8988T (cell line): ENCODE measurements around the gene TRPV4.

Experiments
- DNase-seq: peaks from one replicate; pipeline ENCODE4 v3.0.0; 2011

Gene TRPV4

DNA sequence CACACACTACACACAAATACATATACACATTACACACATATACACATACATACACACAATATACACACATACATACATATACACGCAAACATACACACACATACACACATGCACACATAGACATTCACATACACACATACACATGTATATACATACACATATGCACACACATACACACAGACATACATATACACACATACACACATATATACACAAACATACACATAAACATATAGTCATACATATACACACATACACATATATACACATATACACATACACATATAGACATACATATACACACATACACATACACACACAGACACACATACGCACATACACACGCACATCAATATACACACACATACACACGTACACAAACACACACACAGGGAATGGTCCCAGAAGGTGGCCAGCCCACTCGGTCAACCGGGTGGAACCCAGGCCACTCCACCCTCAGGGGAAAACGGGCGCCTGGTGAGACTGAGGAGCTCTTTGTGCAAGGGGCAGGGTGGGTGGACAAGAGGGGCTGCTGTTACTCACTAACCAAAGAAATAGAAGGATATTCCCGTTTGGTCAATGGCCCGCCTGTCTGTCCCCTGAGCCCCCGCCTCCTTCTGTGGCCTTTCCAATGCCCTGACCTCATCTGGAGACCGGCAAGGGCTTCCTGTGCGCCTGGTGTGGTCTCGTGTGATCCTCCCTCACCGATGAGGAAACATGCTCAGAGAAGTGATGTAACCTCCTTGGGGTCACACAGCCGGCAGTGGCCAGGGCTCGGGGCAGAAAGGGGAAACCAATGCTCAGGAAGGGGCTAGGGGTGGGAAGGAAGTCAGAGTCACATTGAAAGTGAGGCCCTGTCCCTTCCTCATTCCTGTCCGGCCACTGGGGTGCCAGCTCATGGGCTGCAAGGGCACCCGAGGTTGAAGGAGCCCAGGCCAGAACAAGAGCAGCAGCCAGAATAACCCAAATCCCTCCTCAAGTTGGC is 5.3 kb downstream of the TRPV4 start:
- no peak for DNase-seq

DNA sequence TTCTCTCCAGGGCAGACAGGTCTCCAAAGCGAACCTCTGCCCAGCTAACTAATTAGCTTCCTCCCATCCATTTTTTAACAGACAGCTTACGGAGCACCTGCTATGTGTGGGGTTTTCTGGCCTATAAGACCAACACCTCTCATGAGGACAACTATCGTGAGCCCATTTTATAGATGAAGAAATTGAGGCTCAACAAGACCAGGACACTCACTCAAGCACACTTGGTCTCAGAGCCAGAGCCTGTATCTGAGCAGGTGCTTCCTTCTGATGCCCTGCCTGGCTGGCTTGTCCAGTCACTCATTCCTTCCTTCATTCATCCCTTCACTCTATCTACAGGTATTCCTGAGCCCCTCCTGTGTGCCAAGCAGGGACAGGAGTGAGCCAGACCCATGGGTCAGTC is 6.1 kb downstream of the TRPV4 start:
- DNase-seq = no peak

DNA sequence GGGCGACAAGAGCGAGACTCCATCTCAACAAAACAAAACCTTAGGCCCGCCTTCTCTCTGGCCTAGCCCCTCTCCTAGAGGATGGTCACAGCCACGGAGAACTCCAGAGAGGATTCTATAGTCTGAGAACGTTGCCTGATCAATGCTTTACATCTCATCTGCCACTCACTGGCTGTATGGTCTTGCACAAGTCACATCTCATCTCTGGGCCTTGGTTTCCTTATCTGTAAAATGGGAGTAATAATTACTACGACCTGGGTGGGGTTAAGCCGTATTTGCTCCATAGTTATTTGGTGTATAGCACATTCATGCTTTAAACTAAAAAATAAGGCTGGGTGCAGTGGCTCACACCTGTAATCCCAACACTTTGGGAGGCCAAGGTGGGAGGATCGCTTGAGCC is 8.5 kb downstream of the TRPV4 start:
- no peak for DNase-seq

DNA sequence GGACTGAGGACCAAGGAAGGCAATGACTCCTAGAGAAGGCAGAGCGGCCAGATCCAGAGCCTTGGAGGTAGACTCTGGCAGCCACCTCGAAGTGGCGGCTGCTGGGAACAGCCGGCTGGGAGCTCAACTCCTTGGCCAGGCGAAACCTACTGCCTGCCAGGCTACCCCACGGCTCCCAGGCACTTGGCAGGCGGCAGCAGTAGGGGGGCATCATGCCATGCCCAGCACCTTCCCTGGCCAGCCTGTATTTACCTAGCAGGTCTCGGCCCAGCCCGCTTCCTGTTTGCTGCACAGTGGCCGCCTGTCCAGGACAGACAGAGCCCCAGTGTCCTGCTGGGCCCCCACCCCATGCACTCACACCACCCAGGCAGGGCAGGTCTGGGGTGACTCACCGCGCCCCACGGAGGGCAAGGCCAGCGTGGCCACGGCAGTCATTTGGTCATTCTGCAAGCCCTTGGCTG is 10.2 kb downstream of the TRPV4 start:
- DNase-seq = no peak

DNA sequence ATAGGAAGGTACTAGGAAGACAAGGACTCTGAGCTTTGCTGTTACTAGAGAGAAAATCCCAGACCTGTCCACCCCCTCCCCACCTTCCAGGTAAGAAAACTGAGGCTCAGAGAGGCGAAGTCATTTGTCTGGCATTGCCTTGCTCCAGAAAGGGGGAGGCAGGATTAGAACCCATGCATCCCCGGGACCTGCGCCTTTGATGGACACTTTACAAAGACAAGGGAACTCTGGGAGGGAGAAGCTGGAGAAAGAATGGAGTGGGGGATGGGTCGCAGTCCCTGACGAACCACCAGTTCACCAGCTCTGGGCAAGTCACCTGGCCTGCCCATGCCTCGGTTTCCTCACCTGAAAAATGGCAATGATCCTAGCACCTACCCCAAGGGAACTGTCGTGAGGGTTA is 10.8 kb downstream of the TRPV4 start:
- DNase-seq = no peak

DNA sequence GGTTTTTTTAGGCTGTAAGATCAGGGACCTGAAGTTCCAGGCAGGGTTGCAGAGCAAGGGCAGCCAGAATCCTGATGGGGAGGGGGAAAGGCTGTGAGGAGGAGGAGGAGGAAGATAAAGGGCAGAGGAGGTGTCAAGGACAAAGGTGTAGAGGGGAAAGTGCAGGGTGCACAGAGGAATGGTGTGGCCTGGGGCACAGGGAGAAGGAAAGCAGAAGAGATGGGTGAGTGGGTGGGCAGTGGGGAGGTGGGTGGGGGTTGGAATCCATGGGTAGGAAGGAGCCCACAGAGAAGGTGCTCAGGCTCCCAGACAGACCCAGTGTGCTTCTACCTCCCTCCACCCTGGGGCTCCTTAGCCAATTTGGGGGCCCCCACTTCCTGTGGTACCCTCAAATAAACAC is 11.2 kb downstream of the TRPV4 start:
- no peak for DNase-seq

DNA sequence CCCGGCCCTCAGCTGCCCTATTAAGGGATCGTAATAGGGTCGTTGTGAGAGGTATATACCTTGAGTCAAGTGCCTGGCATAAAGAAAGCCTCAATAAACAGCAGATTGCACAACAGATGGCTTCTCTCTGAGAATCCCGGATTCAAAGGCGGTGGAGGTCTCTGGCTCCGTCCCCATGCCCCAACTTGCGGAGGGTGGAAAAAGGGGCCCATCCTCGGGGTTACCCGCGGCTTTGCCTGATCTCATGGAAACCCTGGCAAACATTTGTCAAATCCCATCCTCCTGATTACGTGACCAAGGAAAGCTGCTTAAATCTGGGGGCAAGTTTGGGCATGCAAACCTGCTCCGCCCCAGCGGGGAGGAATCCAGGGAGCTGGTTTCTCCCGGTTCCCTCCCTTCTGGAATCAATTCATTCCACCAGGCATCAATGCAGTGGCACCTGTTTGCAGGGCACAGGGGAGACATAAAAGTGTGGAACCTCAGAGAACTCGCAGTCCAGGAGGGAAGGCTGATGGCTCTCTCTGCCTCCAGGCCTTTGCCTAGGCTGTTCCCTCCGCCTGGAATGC is 12.3 kb downstream of the TRPV4 start:
- no peak for DNase-seq

DNA sequence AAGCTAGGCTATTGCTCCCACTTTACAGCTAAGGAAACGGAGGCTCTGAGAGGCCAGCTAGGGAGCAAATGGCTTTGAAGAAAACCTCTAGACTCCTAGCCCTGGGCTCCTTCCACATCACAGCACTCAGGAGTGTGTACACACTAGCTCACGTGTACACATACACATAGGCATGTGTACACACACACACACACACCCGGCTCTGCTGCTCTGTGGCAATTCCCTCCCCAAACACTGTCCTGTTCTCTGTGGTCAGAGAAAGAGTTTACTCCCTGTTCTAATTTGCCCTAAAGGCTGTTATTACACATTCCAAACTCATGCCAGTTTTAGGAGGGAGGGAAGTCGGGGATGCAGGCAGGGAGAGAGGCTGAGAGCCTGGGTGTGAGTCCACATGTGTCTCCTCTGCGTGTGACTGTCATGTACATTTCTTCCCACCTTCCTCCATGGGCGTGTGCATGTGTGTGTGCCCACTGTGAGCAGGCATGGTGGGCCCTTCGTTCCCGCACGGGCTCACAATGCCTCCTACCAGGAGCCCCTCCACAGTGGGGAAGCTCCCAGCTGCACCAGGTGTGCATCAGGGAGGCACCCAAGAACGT is 14.2 kb downstream of the TRPV4 start:
- no peak for DNase-seq

DNA sequence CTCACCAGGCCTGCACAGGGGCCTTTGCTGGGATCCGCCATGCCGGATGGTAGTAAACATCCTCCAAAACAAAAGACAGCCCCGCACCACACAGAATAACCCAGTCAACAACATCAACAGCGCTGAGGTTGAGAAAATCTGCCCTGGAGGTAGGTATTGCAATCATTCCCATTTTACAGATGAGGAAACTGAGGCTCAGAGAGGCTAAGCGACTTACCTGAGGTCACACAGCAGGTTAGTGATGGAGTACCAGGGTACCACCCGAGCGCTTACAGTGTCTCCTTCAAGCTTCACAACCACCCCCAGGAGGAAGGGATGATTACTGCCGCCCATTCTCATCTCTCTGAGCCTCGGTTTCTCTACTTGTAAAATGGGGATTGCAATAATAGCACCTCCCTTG is 14.9 kb downstream of the TRPV4 start:
- no peak for DNase-seq

DNA sequence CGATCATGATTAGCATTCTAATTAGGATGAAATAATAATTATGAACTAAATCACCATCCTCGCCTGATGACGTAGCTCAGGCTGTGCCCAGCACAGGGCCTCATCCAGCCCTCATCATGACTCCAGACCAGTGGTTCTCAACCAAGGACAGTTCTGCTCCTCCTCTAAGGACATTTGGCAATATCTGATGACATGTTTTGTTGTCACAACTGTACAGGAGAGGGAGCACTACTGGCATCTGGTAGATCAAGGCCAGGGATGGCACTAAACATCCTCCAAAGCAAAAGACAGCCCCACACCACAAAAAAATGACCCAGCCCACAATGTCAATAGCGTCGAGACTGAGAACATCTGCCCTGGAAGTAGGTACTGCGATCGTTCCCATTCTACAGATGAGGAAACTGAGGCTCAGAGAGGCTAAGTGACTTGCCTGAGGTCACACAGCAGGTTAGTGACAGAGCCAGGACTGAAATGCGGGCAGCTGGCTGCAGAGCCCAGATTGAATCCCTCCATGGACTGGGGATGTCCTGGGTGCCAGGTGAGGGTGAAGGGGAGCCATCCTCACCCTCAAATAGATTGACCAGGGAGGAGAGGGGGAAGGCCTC is 15.5 kb downstream of the TRPV4 start:
- DNase-seq = no peak

DNA sequence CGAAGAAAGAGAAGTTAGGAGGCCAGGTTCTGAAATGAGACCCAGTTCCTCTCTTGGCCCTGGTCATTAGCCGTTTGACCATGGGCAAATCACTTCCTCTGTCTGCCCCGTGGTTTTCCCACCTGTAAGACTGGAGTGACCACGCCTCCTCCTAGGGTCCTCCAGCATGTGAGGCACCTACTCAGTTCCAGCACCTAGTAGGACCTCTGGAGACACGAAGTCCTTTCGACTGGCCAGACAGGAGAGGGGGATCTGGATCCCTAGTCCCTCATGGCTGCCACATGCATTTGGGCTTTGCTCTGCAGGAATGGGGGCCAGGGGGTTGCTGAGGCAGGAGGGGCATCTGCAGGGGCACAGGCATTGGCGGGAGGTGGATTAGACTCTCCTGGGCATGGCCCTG is 16.3 kb downstream of the TRPV4 start:
- DNase-seq = no peak

DNA sequence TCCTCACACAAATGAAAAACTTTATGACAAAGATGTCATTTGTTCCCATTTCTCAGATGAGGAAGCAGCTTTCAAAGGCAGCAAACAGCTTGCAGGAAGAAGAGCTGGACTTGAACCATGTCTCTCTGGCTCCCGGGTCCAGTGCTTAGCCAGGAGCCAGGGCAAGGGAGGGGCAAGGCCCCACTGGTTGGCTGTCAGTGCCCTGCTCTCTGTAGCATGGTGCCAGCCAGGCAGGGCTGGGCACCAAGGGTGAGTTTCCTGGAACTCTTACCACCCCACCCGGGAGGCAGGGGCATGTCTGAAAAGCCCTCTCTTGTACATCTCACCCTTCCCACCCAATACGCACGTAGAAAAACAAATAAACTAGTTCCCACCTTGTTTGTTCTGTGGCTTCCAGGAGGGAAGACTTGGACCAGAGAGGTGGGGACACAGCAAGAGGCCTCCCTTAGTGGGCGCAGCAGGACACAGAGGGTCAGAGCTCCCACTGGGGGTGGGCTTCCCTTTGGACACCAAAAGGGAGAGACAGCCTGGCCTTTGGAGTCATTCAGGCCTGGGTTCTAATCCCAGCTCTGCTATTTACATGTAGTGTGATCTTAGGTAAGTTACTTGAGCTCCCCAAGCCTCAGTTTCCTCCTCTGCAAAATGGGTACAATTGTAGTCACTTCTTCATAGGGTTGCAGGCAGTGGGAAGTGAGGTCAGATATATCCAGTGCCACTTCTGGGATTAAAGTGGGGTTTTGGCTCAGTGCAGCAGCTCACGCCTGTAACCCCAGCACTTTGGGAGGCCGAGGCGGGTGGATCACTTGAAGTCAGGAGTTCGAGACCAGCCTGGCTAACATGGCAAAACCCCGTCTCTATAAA is 17.2 kb downstream of the TRPV4 start:
- no peak for DNase-seq

DNA sequence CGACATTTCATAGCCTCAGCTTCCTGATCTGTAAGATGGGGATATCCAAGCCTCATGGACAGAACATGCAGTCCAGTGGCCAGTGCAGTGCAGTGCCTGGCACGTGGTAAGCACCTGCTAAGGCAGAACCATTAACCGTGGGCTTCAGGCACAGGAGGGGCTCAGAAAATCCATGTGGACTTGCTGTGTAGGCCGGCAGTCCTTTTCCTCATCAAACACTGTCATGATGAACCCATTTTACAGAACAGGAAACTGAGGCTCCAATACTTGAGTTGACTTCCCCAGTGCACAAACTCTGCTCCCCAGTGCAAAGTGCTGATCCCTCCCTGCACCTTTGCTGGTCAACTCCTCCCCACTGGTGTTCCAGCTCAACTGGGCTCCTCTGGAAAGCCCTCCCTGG is 18.0 kb downstream of the TRPV4 start:
- DNase-seq = no peak

DNA sequence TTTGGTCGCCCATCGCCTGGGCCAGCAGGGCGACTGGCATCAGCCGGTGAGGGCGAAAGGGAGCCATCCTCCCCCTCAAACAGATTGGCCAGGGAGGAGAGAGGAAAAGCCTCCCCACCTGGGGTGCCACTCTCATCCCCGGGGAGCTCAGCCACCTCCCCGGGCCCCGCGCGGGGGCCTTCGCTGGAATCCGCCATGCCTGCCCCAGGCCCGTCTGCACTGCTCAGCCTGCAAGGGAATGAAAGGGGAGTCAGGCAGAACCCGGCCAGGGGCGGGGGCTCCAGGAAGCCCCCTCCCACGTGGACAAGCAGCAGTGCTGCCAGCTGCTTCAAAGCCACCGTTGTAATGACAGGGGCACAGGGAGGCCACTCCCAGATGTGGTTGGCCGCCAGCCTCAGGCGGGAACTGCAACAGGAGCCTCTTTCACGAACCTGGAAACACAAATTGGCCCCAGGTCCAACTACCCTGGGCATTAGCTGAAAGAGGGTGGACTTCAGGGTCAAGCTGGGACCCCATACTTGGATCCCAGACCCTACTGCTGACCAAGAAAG is 18.5 kb downstream of the TRPV4 start:
- no peak for DNase-seq

DNA sequence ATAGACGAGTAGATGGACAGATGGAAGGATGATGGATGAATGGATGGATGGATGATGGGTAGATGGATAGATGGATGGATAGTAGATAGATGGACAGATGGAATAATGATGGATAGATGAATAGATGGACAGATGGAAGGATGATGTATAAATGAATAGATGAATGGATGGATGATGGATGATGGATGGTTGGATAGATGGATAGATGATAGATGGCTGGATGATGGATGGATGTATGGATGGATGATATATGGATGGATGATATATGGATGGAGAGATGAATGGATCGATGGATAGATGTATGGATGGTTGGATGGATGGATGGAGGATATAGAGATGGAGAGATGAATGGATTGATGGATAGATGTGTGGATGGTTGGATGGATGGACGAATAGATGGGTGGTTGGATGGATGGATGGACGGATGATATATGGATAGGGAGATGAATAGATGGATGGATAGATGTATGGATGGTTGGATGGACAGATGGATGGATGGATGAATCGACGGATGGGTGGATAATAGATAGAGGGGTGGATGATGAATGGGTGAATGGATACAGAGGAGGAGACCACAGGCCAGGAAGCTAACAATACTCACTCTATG is 19.3 kb downstream of the TRPV4 start:
- DNase-seq = no peak

DNA sequence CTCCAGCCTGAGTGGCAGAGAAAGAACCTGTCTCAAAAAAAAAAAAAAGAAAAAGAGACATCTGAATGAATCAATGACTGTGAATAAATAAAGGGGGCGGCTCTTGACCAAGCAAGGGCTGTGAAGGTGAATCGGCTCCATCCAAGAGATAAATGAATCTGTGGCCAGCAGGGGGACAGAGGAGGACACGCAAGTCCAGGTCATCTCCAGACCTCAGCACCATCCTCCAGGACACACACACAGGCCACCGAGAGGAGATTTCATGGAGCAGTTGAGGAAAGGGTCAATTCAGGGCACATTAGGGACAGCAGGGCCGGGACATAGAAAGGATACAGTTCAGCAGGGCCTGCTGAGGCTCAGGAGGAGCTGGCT is 21.6 kb downstream of the TRPV4 start:
- no peak for DNase-seq

DNA sequence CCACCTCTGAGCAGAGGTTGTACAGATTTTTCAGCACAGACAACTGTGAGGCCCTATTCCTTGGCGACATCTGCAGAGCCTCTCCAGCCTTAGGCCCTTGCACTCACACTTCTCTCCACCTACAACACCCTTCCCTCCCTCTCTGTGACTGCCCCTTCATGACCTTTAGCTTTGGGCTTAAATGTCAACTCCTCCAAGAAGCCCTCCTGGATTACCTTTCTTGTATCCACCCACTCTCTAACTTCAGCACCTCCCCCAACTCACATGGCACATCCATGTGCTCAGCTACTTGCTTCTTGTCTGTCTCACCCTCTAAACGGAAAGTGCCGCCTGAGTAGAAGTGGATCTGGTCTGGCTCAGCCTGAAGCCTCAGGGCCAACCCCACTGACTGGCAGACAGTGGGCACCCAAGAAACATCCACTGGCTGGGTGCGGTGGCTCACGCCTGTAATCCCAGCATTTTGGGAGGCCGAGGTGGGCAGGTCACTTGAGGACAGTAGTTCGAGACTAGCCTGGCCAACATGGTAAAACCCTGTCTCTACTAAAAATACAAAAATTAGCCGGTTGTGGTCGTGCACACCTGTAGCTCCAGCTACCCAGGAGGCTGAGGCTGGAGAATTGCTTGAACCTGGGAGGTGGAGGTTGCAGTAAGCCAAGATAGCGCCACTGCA is 22.1 kb downstream of the TRPV4 start:
- DNase-seq = no peak

DNA sequence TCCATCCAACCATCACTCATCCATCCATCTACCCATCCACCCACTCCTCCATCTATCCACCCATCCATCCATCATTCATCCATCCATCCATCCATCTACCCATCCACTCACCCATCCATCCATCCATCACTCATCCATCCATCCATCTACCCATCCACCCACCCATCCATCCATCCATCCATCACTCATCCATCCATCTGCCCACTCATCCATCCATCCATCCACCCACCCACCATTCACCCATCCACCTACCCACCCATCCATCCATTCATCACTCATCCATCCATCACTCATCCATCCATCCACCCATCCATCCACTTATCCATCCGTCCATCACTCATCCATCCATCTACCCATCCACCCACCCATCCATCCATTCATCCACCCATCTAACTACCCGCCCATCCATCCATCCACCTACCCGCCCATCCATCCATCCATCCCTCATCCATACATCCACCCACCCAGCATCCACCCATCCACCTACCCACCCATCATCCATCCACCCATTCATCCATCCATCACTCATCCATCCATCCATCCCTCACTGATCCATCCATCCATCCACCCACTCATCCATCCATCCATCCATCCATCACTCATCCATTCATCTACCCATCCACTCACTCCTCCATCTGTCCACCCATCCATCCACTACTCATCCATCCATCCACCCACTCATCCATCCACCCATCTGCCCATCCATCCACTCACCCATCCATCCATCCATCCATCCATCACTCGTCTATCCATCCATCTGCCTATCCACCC is 24.1 kb downstream of the TRPV4 start:
- DNase-seq = no peak

DNA sequence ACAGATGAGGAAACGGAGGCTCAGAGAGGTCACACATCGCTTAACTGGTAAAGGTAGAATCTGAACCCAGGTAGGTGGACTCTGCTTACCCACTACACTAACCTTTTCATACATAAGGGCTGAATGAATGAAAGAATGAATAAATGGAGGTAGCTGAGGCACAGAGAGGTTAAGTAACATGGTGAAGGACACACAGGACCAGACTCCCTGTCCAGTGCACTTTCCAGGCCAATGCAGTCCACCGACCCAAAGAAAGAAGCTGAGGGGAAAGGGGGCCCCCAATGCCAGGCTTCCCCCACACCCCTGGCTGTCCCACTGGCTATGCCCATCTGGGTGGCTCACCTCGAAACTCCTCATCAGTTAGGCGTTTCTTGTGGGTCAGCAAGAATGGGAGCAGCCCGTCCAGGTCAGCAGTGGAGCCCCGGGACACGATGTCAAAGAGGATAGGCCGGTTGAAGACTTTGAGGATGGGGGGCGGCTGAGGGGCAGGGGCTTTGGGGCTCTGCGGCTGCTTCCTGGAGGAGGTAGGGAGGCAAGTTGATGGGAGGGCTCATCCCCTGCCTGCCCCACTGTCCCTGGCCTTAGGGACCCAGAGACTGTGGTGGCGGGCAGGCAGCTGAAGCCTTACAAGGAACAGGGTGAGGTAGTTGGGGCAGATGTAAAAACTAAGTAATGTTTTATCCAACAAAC is 25.1 kb downstream of the TRPV4 start:
- DNase-seq = no peak
